Spleen (tissue), 7 donors: ENCODE results near the gene E2F7.

Experiments
- POLR2A ChIP-seq, 3 donors: fragments of 450-650 bp; IDR thresholded peaks; one replicate each; pipeline ENCODE4 v1.5.1; 2017; ENCODE audit warnings: antibody characterized with exemption in 3 of 3, mild to moderate bottlenecking in 1 of 3
- POLR2AphosphoS5 ChIP-seq, 3 donors: sonication (generic); formaldehyde crosslinking; IDR thresholded peaks; one replicate each; pipeline ENCODE4 v1.5.1; 2017; ENCODE audit warnings: antibody characterized with exemption in 3 of 3
- TF ChIP-seq, protein P1 (sequence below), 11 experiments: fragments of 200-600 bp in 7 of 11; fragments of 450-650 bp in 4 of 11; sonication (generic) in 4 of 11; IDR thresholded peaks in 8 of 11; conservative IDR thresholded peaks in 3 of 11; 1 replicate in 7 of 11; 2 replicates in 4 of 11; pipeline versions ENCODE4 v1.4.0 to v1.8.0; 2016 to 2021; ENCODE audit warnings: antibody characterized with exemption in 11 of 11, inconsistent platforms in 4 of 11, mild to moderate bottlenecking in 1 of 11
- donor health status: DM: no; HTN: no; CAD: no; lungs with moderate emphysema.
- donor health status: DM: no; HTN: no; CAD: no.
- donor health status: DM: no; HTN: no; CAD: no.

DNA sequence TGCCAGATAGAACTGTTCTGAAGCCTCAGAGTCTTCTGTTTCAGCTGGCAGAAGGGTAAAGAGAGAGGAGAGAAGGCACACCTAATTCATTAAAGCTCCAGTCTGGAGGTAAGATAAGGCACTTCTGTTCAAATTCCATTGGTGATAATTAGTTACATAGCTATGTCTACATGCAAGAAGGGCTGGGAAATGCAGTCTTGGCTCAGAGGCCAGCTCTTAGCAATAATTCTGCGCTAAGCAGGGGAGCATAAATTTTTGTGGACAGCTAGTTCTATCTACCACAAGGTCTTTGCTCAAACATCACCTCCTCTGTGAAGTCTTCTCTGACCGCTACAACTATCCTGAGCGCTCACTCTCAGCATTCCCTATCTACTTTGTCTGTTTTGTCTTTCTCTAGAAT is 14.3 kb upstream of the E2F7 start:
- TF ChIP-seq, protein P1, sequence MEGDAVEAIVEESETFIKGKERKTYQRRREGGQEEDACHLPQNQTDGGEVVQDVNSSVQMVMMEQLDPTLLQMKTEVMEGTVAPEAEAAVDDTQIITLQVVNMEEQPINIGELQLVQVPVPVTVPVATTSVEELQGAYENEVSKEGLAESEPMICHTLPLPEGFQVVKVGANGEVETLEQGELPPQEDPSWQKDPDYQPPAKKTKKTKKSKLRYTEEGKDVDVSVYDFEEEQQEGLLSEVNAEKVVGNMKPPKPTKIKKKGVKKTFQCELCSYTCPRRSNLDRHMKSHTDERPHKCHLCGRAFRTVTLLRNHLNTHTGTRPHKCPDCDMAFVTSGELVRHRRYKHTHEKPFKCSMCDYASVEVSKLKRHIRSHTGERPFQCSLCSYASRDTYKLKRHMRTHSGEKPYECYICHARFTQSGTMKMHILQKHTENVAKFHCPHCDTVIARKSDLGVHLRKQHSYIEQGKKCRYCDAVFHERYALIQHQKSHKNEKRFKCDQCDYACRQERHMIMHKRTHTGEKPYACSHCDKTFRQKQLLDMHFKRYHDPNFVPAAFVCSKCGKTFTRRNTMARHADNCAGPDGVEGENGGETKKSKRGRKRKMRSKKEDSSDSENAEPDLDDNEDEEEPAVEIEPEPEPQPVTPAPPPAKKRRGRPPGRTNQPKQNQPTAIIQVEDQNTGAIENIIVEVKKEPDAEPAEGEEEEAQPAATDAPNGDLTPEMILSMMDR (IDR thresholded peaks at IDR 0.05 in 8 of 11, conservative IDR thresholded peaks at IDR 0.05 in 3 of 11): no peak
- no peak for TF ChIP-seq POLR2AphosphoS5 (IDR thresholded peaks at IDR 0.05)
- no peak for TF ChIP-seq POLR2A (IDR thresholded peaks at IDR 0.05)
